ENCODE results near the gene JMJD1C.
"Not testable (repeated sequence)": the region's sequence is repeated elsewhere in the genome, so short reads cannot be mapped to it uniquely, and the experiment has no call there.

The JMJD1C gene, protein sequence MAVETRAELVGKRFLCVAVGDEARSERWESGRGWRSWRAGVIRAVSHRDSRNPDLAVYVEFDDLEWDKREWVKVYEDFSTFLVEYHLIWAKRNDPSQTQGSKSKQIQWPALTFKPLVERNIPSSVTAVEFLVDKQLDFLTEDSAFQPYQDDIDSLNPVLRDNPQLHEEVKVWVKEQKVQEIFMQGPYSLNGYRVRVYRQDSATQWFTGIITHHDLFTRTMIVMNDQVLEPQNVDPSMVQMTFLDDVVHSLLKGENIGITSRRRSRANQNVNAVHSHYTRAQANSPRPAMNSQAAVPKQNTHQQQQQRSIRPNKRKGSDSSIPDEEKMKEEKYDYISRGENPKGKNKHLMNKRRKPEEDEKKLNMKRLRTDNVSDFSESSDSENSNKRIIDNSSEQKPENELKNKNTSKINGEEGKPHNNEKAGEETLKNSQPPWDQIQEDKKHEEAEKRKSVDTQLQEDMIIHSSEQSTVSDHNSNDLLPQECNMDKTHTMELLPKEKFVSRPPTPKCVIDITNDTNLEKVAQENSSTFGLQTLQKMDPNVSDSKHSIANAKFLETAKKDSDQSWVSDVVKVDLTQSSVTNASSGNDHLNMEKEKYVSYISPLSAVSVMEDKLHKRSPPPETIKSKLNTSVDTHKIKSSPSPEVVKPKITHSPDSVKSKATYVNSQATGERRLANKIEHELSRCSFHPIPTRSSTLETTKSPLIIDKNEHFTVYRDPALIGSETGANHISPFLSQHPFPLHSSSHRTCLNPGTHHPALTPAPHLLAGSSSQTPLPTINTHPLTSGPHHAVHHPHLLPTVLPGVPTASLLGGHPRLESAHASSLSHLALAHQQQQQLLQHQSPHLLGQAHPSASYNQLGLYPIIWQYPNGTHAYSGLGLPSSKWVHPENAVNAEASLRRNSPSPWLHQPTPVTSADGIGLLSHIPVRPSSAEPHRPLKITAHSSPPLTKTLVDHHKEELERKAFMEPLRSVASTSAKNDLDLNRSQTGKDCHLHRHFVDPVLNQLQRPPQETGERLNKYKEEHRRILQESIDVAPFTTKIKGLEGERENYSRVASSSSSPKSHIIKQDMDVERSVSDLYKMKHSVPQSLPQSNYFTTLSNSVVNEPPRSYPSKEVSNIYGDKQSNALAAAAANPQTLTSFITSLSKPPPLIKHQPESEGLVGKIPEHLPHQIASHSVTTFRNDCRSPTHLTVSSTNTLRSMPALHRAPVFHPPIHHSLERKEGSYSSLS (N-terminal part only)

DNA sequence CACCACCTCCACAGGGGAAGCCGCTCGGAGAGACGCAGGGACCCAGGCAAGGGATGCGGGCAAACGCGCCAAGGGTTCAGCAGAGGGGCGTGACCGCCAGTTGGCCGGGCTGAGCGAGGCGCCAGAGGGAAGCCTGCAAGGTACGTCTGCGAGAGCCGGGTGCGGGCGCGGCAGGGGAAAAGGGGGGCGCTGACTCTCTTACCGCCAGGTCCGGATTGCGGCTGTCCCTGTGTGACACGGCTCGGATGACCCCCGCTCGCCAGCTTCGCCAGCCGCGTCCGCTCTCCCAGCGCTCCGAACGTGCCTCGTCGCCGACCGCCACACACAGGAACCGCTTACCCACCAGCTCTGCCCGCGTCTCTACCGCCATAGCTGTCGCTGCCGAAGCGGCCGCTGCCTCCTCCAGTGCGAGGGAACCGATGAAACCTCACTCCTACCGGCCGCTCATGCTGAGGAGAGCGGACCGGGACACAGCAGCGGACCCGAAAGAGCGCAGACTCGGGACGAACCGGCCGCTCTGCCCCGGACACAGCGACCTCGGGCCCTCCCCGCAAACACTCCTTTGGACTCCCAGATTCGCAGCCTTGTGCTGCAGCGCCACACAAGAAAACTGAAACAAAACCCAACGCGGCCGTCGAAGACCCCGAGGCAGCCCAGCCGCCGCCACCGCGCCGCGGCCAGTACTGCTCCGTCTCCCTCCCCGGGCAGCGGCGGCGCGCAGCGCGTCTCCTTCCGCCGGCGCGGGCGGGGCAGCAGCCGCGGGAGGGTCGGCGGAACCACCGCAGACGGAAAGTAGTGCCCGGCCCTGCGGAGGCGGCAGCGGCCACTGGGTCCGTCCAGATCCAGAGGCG, at the start of gene JMJD1C:
JMJD1C (minus strand) TSS at position 685 of the 851 bp plus-strand sequence; CDS start at position 370, 315 bp downstream.
- peak; percentile 90 for DNase-seq (ENCODE audit: low spot score)

- peak; percentile 60 for DNase-seq (ENCODE audit: low spot score)
Observed at GRCh38 chr10:63515002-63515763, 49.4 kb upstream of the JMJD1C start.

DNA sequence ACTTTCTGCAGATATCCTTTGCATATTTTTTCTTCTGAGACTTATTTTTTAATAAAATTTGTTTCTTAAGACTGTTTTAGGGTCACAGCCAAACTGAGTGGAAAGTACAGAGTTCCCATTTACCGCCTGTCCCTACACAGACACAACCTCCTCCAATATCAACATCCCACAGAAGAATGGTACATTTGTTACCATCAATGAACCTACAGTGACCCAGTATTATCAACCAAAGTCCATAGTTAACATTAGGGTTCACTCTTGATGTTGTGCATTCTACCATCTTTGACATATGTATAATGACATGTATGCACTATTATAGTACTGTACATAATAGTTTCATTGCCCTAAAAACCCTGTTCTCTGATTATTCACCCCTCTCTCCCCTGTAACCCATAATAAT, 40.8 kb upstream of the JMJD1C start:
- no peak for DNase-seq (ENCODE audit: low spot score)

DNA sequence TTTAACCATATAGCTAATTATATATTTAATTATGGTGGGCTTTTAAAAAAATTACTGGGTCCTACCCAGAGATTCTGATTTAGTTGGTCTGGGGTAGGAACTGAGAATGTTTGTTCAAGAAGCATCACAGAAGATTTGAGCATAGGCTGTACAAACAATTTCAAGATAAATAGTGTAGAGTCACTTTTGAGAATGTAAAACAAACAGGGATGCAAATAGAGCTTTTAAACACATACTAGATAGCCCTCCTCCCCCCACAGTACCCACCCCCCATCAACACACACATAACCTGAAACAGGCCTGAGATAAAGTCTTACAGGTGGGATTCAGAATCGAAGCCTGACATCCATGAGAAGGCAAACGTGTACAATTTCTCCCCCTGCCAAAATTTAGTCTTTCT, 39.8 kb upstream of the JMJD1C start:
- no peak for DNase-seq (ENCODE audit: low spot score)

- DNase-seq (ENCODE audit: low spot score): peak; percentile 43
Observed at GRCh38 chr10:63504145-63504881, 38.5 kb upstream of the JMJD1C start.

DNA sequence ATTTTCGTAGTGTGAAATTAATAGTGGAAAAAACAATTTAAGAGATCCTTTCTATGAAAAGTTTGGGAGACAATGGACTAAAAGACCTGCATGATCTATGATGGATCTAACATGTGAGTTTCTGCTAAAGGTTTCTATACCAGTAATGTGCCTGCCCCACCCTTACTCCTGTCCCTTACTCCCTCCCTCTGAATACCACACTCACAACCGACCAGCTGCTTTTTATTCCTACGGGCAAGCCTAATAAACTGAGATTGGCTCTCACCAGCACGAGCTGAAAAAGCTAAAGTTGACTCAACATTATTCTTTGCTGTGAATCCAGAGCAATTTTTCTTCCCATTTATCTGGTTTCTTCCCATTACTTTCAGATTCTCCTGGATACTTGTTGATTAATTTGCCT, 37.6 kb upstream of the JMJD1C start:
- DNase-seq (ENCODE audit: low spot score): no peak

DNA sequence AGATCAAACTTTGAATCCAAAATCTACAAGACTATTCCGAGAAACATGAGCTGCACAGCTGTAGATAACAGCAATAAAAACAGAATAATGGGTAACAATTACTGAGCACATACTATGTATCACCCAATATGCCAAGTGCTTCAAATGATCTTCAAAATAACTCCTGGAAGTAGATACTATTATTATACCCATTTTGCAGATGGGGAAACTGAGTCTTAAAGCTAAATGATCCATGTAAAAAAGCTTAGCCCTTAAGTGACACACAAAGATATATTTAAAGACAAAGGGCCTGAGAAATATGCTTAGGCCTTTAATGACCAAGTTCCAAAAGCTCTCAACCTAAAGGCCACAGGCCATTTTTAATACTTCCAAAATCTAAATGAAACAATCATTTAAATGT, 37.1 kb upstream of the JMJD1C start:
- no peak for DNase-seq (ENCODE audit: low spot score)

DNA sequence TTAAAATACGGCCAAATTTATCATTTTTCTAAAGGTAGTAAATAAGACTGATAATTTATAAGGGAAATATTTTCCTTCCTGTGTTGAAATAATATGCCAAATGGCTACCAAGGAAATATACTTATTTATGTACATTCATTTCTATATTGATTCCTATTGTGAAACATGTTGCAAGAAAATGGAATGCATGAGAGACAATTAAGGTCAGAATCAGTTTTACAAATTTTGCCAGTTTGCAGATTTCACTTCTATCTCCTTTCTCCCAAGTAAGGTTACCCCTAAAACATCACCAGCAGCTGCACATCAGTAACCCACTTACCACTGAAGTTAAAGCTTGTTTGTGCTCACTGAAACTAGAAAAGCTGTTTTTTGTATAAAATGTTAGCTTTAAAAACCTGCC, 36.2 kb upstream of the JMJD1C start:
- DNase-seq (ENCODE audit: low spot score): no peak

DNA sequence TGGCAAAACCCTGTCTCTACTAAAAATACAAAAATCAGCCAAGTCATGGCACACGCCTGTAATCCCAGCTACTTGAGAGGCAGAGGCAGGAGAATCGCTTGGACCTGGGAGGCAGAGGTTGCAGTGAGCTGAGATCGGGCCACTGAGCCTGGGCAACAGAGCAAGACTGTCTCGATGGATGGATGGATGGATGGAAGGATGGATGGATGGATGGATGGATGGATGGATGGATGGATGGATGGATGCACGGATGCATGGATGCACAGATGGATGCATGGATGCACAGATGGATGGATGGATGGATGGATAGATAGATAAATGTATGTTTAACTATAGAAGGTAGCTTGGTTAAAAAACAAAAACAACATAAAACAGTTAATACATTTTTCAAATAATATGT, 34.8 kb upstream of the JMJD1C start:
- not testable (repeated sequence) for DNase-seq (ENCODE audit: low spot score)

GRCh38 chr10:63498665-63499064, 32.9 kb upstream of the JMJD1C start:
- DNase-seq (ENCODE audit: low spot score): no peak

GRCh38 chr10:63497321-63497720, 31.5 kb upstream of the JMJD1C start:
- no peak for DNase-seq (ENCODE audit: low spot score)

DNA sequence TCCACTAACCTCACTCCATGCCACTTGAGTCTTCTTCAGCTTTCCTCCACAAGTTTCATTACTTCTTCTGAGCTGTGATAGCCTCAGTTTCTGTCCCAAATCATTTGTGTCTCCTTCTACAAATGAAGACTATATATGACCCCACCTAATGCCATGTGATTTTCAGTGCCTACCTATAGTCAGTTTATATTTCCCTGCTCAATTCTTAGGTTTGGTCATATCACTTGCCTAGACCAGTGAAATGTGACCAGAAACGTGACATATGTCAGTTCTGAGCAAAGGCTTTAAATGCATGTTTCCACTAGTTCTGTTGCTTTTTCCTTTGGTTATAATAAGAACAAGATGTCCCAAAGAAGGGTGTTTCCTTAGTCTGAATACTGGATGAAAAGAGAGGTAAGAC, 30.8 kb upstream of the JMJD1C start:
- DNase-seq (ENCODE audit: low spot score): no peak

- no peak for DNase-seq (ENCODE audit: low spot score)
Observed at GRCh38 chr10:63494951-63495350, 29.2 kb upstream of the JMJD1C start.

DNA sequence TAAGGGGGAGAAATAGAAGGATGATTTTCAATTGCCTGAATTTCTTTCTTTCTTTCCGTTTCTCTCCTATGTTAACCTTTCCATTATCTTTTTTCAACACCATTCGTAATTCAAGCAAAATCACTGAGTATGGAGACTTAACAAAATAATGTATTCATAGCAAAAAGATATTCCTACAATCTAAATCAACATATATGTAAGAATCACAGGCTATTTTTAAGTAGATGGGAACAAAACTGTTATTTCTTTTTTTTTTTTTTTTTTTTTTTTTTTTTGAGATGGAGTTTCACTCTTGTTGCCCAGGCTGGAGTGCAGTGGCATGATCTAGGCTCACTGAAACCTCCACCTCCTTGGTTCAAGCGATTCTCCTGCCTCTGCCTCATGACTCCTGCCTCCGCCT, 27.2 kb upstream of the JMJD1C start:
- no peak for DNase-seq (ENCODE audit: low spot score)

DNA sequence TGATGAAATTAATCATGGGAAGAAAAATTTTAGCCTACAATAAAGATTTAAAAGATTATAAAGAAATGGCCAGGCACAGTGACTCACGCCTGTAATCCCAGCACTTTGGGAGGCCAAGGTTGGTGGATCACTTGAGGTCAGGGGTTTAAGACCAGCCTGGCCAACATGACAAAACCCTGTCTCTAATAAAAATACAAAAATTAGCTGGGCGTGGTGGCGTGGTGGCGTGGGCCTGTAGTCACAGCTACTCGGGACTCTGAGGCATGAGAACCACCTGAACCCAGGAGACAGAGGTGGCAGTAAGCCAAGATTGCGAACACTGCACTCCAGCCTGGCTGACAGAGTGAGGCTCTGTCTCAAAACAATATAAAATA, 26.5 kb upstream of the JMJD1C start:
- not testable (repeated sequence) for DNase-seq (ENCODE audit: low spot score)

GRCh38 chr10:63491588-63492316, 26.0 kb upstream of the JMJD1C start:
- DNase-seq (ENCODE audit: low spot score): no peak

- no peak for DNase-seq (ENCODE audit: low spot score)
Observed at GRCh38 chr10:63489838-63490237, 24.1 kb upstream of the JMJD1C start.

DNA sequence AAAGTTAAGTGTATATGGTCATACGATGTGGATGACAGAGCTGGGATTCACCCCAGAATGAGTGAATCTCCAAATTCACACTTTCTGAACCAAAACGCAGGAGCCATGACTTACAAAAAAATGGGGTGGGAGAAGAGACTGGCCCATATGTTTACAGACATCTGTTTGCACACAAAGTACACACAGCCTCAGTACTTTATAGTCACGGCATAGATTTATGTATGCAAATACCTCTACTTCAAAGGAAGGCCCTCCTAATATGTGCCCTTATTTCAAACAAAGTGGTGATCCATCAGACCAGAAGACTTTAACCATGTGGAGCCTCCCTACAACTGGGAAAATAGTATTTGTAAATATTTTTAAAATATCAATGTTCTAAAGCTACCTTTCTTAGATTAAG, 22.2 kb upstream of the JMJD1C start:
- no peak for DNase-seq (ENCODE audit: low spot score)

DNA sequence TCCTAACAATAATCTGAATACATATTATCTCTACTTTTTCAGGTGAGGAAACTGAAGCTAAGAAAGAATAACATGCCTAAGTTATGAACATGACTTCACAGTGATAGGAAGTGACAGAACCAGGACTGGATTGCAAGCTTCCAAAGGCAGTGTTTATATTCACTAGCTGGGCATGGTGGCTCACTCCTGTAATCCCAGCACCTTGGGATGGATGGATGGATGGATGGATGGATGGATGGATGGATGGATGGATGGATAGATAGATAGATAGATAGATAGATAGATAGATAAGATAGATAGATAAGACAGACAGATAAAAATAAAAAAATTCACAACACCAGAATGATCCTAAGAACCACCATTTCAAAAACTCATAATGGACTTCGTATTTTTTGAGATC, 18.2 kb upstream of the JMJD1C start:
- DNase-seq (ENCODE audit: low spot score): no peak

Data from iPS-NIHi11 (cell line).